G401 (cell line): ENCODE data around the gene DMAC2. TPM values are rescaled to one million over a fixed set of nuclear protein-coding genes. Genes with fewer than 3 reads are reported as not detected.
"Not testable (repeated sequence)": the region's sequence is repeated elsewhere in the genome, so short reads cannot be mapped to it uniquely, and the experiment has no call there.

Experiments used
- DNase-seq: peaks from one replicate; pipeline ENCODE4 v3.0.0-alpha.2; 2015; ENCODE audit warnings: low spot score
- in situ Hi-C: cut with HindIII; loops from 2 replicates; pipeline ENCODE4 v1.10.0; 2016; ENCODE audit warnings: low sequenced_read_pairs, mixed read lengths
- total RNA-seq: library from RNA; depleted of rRNA; stranded (reverse); fragments of >200 nt; shearing (Covaris generic); gene quantifications from 2 replicates; pipeline ENCODE4 v1.2.3, GENCODE V29; 2014

DMAC2 gene
- total RNA-seq, 1 experiment from 2014 or later: 82.2 TPM

GRCh38 chr19:41445575-41445974, 5.9 kb upstream of the DMAC2 start:
- in situ Hi-C loops: no loop called here
- DNase-seq: no peak

GRCh38 chr19:41443813-41444455, 4.2 kb upstream of the DMAC2 start:
- DNase-seq: no peak

DNA sequence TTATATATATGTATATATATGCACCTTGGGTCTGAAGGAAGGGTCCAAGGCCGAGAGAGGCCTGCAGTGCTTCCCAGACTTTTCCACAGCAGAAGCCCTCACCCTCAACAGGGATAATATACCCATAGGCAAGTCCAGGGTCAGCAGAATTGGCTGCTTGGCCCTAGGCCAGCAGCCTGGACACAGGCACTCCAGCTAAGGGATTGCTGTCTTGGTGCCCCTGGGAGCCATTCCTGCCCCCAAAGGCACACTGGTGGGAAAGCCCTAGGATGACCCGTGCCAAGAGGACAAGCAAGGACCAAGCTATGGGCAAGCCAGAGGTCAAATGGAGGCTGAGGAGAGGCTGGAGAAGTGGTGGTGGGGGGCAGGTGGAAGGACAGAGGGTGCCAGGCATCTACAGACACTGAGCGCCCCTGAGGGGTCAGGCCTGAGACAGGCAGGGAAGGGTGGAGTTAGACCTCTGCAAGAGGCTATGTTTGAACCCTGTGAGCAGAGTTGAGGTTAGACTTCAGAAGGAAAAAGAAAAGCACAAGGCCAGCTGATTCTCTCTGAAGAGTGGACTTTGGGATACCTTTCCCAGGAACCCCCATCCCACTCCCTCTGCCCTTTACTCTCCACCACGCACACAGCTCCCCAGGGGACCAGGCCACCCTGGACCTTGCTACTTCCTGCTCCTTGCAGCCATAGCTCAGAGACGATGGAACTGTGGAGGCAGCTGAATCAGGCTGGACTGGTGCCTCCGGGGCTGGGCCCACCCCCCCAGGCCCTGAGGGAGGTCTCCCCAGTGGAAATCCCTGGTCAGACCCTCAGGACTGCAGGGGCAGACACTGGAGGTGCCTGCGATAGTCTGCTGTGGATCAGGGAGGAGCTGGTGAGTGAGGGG, 3.0 kb upstream of the DMAC2 start, which contains the start of gene ERICH4:
ERICH4 (plus strand) TSS at position 684 of the 883 bp plus-strand sequence; CDS start at position 698, 14 bp downstream.
- in situ Hi-C loops: no loop called here
- DNase-seq: no peak

More at GRCh38 chr19:41443813-41444455, 4.2 kb upstream of the DMAC2 start:
- in situ Hi-C loops: no loop called here

DNA sequence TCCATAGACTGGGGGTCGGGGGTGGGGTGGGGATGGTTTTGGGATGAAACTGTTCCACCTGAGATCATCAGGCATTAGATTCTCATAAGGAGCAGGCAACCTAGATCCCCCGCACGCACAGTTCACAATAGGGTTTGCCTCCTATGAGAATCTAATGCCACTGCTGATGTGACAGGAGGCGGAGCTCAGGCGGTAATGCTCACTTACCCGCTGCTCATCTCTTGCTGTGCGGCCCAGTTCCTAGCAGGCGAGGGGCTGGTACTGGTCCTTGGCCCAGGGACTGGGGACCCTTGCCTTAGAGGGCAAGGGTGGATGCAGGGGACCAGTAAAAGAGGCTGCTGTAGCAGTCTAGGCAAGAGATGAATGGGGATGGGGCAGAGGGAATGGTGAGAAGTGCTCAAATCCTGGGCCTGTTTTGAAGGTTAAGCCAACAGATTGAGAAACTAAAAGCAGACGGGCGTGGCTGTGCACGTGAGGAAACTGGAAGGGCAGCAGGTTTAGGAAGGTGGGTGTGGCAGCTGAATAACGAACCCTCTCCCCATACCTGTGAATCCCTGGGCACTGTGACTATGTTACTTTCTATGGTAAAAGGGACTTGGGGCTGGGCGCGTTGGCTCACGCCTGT, 1.7 kb upstream of the DMAC2 start:
- DNase-seq: no peak
- in situ Hi-C loops: no loop called here

- in situ Hi-C loops: no loop called here
These were observed 1.7 kb downstream of the DMAC2 start for GRCh38 chr19:41437944-41438574.

DNA sequence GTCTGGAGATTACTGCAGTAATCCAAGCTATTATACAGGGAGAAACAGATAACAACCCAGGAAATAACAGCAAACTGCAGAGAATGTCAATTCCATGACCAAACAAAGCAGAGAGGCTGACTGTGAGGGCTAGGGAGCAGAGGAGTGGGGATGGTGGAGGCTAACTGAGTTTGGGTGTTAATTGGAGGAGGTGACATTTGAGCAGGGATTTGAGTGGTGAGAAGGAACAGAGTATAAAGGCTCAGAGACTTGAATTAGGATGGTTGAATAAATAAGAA, 3.1 kb downstream of the DMAC2 start:
- in situ Hi-C loops: no loop called here
- no peak for DNase-seq

More at GRCh38 chr19:41437944-41438574, 1.7 kb downstream of the DMAC2 start:
- no peak for DNase-seq

GRCh38 chr19:41435936-41436673, 3.6 kb downstream of the DMAC2 start:
- in situ Hi-C loops: no loop called here
- DNase-seq: no peak

- in situ Hi-C loops, DNase-seq: not testable (repeated sequence)
These were observed 4.3 kb downstream of the DMAC2 start for GRCh38 chr19:41435376-41435775.

DNA sequence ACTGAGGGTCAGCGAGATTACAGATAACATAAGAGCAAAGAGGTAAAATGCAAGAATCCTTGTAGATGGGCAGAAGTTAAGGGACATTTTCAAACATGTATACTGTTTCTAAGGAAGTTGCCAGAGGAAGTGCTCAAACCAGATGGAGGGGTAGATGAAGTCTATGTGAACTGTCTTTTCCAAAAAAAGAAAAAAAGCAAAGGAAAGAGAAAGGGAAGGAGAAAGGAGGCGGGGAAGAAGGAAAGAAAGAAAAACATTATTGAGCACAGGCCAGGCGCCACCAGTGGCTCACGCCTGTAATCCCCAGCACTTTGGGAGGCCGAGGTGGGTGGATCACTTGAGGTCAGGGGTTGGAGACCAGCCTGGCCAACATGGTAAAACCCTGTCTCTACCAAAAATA, 5.3 kb downstream of the DMAC2 start:
- no peak for DNase-seq
- in situ Hi-C loops: no loop called here

- no peak for DNase-seq
- in situ Hi-C loops: no loop called here
These were observed 6.5 kb downstream of the DMAC2 start for GRCh38 chr19:41433171-41433570.

DNA sequence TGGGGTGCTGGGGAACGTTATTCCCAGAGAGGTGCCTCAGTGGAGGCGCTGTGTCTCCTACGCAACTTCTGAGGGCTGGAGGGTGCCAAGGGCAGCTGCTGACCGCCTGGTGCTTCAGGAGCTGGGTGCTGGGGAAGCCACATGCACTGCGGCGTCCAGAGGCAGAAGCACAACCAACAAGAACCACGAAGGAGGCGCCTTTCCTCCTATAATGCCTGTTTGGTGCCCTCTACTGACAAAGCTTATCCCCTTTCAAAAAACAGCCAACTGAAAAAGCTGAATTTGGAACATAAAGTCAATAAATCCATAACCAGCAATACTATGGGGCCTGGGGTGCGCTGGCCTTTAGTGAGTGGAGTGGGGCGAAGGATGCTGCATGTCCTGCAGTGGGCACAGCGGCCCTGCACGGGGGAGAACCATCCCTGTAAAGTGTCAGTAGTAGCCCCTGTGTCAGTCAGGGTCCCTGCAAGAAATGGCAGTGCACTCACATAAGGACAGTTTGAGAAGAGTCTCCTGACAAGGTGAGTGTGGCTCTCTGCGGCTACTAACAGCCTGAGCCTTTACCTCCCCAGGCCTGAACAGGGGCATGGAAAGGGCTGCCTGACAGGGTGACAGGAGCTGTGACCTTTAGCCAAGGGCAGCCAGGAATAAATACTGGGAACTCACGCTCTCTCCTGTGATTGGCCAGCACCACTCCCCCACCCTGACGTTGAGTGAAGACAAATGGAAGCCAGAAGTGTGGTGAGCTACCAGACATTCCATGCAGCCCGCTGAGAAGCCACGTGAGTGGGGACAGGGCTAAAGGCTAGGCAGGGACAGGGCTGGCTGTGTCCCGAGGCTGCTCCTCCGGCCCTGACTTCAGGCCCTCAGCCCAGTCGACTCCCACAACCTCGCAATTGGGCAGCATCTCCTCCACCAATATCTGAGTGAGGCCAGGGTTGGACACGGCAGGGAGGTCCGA, 8.0 kb downstream of the DMAC2 start:
- peak; percentile 17 for DNase-seq
- in situ Hi-C loops: no loop called here

DNA sequence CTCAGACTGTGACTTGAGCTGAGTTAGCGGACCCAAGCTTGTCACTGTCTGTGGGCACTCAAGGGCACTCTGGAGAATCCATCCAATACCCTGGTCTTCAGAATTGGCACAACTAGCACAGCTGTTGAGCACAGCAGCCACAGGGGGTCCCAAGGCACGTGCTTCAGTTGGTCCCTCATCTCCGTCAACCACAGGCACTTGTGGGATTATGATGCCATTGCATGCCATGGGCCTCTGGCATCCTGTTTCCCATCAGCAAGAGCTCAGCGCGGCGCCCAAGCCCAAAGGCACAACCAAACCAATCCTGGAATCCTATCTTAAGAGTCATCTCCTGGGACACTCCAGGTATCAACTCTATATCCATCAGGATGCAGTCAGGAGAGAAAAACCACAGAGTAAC, 8.8 kb downstream of the DMAC2 start:
- in situ Hi-C loops: no loop called here
- no peak for DNase-seq

GRCh38 chr19:41428481-41428859, 11.2 kb downstream of the DMAC2 start:
- no peak for DNase-seq
- in situ Hi-C loops: no loop called here

- in situ Hi-C loops: no loop called here
These were observed 11.8 kb downstream of the DMAC2 start for GRCh38 chr19:41427647-41428480.

GRCh38 chr19:41426952-41427646, 12.6 kb downstream of the DMAC2 start, which contains the start of gene B3GNT8:
B3GNT8 (minus strand) TSS chr19:41427374; CDS start chr19:41426778, 596 bp downstream.
- peak; percentile 58 for DNase-seq
- in situ Hi-C loops: no loop called here

More at GRCh38 chr19:41427647-41428480, 11.8 kb downstream of the DMAC2 start:
- DNase-seq: peak; percentile 30

DNA sequence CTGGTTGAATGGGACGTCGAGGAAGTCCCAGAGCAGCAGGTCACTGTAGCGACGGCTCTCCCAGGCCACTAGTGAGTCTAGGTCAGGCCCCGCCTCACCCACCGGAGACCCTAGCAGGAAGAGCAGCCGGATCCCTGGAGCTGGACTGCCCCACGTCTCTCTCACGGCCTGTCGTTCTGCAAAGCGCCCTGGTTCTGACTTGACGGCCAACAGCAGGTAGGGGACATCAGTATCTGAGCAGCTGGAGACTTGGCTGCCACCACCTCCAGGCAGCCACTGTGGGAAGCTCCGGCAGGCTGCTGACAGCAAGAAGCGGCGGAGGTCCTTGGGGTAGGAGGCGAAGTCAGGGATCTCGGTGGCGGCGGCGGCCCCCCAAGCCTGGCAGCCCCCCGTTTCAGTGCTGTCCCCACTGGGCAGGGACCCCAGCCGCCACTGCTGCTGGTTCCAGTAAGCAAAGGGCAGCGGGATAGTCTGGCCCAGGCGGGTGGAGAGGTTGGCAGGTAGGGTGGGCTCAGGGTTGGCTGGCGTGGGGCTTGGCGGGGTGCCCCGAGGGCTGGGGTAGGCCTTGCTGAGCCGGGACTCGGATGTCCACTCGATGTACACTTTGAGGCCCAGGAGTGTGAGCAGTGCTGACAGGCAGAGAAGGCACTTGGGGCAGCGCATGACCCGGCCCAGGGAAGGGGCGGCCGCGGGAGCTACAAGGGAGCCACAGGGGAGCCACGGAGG, 13.4 kb downstream of the DMAC2 start:
- in situ Hi-C loops: no loop called here
- no peak for DNase-seq
